HepG2 (cell line): ENCODE data around the gene G6PD. TPM values are rescaled to one million over a fixed set of nuclear protein-coding genes. Genes with fewer than 3 reads are reported as not detected.

Source experiments
- ATF4 ChIP-seq, 2 experiments: fragments of 450-650 bp in 1 of 2; sonication (generic) in 1 of 2; formaldehyde crosslinking; IDR thresholded peaks; 2 replicates each; pipeline versions ENCODE4 v1.5.0 to v1.8.0; 2020 to 2022; ENCODE audit warnings: mild to moderate bottlenecking in 1 of 2, missing genetic modification reagents in 1 of 2
- CEBPG ChIP-seq: IDR thresholded peaks from 2 replicates; pipeline ENCODE4 v1.6.1; 2016
- CENPX ChIP-seq: sonication (generic); formaldehyde crosslinking; IDR thresholded peaks from 2 replicates; pipeline ENCODE4 v1.9.0; 2021; ENCODE audit warnings: mild to moderate bottlenecking, missing genetic modification reagents, moderate library complexity
- ETV5 ChIP-seq: IDR thresholded peaks from 2 replicates; pipeline ENCODE4 v1.6.1; 2018; ENCODE audit warnings: missing biosample characterization, missing genetic modification reagents, inconsistent platforms, borderline replicate concordance
- FOXK2 ChIP-seq: fragments of 450-650 bp; IDR thresholded peaks from 2 replicates; pipeline ENCODE4 v1.6.1; 2016
- GATAD1 ChIP-seq: IDR thresholded peaks from 2 replicates; pipeline ENCODE4 v1.6.1; 2016; ENCODE audit warnings: missing genetic modification reagents, missing compliant biosample characterization
- HDAC1 ChIP-seq: sonication (generic); formaldehyde crosslinking; IDR thresholded peaks from 2 replicates; pipeline ENCODE4 v1.5.1; 2020; ENCODE audit warnings: mild to moderate bottlenecking, missing genetic modification reagents
- HOXA7 ChIP-seq: sonication (generic); formaldehyde crosslinking; IDR thresholded peaks from 2 replicates; pipeline ENCODE4 v1.8.1; 2022; ENCODE audit warnings: mild to moderate bottlenecking, missing genetic modification reagents, moderate library complexity
- JDP2 ChIP-seq: sonication (generic); formaldehyde crosslinking; IDR thresholded peaks from 2 replicates; pipeline ENCODE4 v1.8.1; 2022; ENCODE audit warnings: missing genetic modification reagents, borderline replicate concordance
- KMT2B ChIP-seq: IDR thresholded peaks from 2 replicates; pipeline ENCODE4 v1.6.1; 2016; ENCODE audit warnings: missing genetic modification reagents, missing compliant biosample characterization
- SCMH1 ChIP-seq: sonication (generic); formaldehyde crosslinking; IDR thresholded peaks from 2 replicates; pipeline ENCODE4 v1.9.0; 2021; ENCODE audit warnings: missing genetic modification reagents, mild to moderate bottlenecking, borderline replicate concordance
- TAF15 ChIP-seq: fragments of 200-400 bp; formaldehyde crosslinking; IDR thresholded peaks from one replicate; pipeline ENCODE4 v1.6.1; 2018; ENCODE audit warnings: mild to moderate bottlenecking, low read depth, low read length; ENCODE audit not compliant: poor library complexity, severe bottlenecking
- ZFP41 ChIP-seq: sonication (generic); formaldehyde crosslinking; IDR thresholded peaks from 2 replicates; pipeline ENCODE4 v1.4.0; 2020; ENCODE audit warnings: mild to moderate bottlenecking, missing genetic modification reagents, borderline replicate concordance
- ZMYM3 ChIP-seq: sonication (generic); formaldehyde crosslinking; IDR thresholded peaks from 2 replicates; pipeline ENCODE4 v1.5.1; 2020; ENCODE audit warnings: mild to moderate bottlenecking, missing genetic modification reagents
- ZNF24 ChIP-seq: fragments of 450-650 bp; IDR thresholded peaks from 2 replicates; pipeline ENCODE4 v1.6.1; 2017; ENCODE audit warnings: antibody characterized with exemption, mild to moderate bottlenecking
- ZNF260 ChIP-seq: sonication (generic); formaldehyde crosslinking; IDR thresholded peaks from 2 replicates; pipeline ENCODE4 v1.4.0; 2020; ENCODE audit warnings: missing genetic modification reagents, low read depth, mild to moderate bottlenecking, borderline replicate concordance
- ZNF337 ChIP-seq: sonication (generic); formaldehyde crosslinking; IDR thresholded peaks from 2 replicates; pipeline ENCODE4 v1.5.1; 2020; ENCODE audit warnings: missing genetic modification reagents, low read depth, mild to moderate bottlenecking, borderline replicate concordance
- ZNF431 ChIP-seq: sonication (generic); formaldehyde crosslinking; IDR thresholded peaks from 2 replicates; pipeline ENCODE4 v1.9.0; 2022; ENCODE audit warnings: missing genetic modification reagents, low read depth, mild to moderate bottlenecking, borderline replicate concordance
- ZNF550 ChIP-seq: sonication (generic); formaldehyde crosslinking; IDR thresholded peaks from 2 replicates; pipeline ENCODE4 v1.4.0; 2020; ENCODE audit warnings: mild to moderate bottlenecking, missing genetic modification reagents, borderline replicate concordance
- ZSCAN20 ChIP-seq: sonication (generic); formaldehyde crosslinking; IDR thresholded peaks from 2 replicates; pipeline ENCODE4 v1.4.0; 2020; ENCODE audit warnings: missing genetic modification reagents, mild to moderate bottlenecking, borderline replicate concordance
- polyA plus RNA-seq, 8 experiments: library from polyadenylated mRNA; depleted of rRNA in 3 of 8; stranded (reverse) in 7 of 8; unstranded in 1 of 8; fragments of >200 nt; fragmentation: Illumina TruSeq in 4 of 8; extraction: Trizol in 4 of 8; gene quantifications; 2 replicates each; pipeline versions ENCODE4 v1.2.1 to v1.2.3, GENCODE V29; 2011 to 2016; ENCODE audit warnings: low read depth in 4 of 8, missing spikeins in 1 of 8, mixed read lengths in 1 of 8; ENCODE audit not compliant: insufficient read depth in 1 of 8
- total RNA-seq, 5 experiments: library from RNA; depleted of rRNA; stranded (reverse); fragments of >200 nt; fragmentation: Illumina TruSeq; extraction: Trizol; gene quantifications; 2 replicates each; pipeline ENCODE4 v1.2.3, GENCODE V29; 2016; ENCODE audit warnings: low read depth in 1 of 5
- TF ChIP-seq, protein P1 (sequence below): sonication (generic); formaldehyde crosslinking; IDR thresholded peaks from 2 replicates; pipeline ENCODE4 v1.4.0; 2020; ENCODE audit warnings: missing genetic modification reagents, mild to moderate bottlenecking, borderline replicate concordance
- TF ChIP-seq, protein P2 (sequence below): sonication (generic); formaldehyde crosslinking; IDR thresholded peaks from 2 replicates; pipeline ENCODE4; 2020; ENCODE audit warnings: missing genetic modification reagents, mild to moderate bottlenecking, borderline replicate concordance

The G6PD gene
- total and polyA plus RNA-seq, 2 of the 13 experiments (the other 11 are each of a cell fraction or from before 2014, with no cell fraction given): 18.8 to 28.8 TPM

DNA sequence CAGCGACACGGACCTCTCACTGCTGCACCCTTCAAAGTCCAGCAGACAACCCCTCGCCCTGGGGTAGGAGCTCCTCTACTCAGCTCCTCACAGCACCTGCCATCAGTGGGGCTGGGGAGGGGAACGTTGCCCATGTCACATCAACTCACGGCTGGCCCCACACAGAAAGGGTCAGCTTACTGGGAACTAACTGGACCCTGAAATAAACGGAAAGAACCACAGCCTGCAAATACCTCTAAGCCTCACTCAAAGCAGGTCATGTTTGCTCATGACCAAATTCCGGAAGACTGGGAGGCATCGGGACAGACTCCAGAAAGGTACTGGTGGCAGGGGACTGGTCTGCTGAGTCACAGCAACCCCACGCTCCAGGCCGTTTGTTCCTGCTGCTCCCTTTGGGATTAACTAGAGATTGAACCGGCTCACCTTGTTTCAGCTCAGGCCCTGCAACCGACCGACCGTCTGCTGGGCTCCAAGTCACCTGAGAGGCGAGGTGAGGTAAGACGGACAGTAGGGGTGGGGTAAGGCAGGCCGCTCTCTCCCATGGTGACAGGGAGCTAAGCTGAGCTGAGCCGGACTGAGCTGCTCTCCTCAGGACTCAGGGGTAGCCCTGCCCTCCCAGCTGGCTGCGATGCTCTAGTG is 5.6 kb downstream of the G6PD start (continued):
- TF ChIP-seq, protein P1, sequence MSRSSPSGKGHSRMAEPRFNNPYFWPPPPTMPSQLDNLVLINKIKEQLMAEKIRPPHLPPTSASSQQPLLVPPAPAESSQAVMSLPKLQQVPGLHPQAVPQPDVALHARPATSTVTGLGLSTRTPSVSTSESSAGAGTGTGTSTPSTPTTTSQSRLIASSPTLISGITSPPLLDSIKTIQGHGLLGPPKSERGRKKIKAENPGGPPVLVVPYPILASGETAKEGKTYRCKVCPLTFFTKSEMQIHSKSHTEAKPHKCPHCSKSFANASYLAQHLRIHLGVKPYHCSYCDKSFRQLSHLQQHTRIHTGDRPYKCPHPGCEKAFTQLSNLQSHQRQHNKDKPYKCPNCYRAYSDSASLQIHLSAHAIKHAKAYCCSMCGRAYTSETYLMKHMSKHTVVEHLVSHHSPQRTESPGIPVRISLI: no peak
- TF ChIP-seq ZNF24: no peak
- TF ChIP-seq TAF15: no peak
- no peak for TF ChIP-seq ATF4 (CRISPR knock-in tag; IDR thresholded peaks at IDR 0.05)
- no peak for TF ChIP-seq ZFP41 (CRISPR knock-in tag)
- TF ChIP-seq, protein P2, sequence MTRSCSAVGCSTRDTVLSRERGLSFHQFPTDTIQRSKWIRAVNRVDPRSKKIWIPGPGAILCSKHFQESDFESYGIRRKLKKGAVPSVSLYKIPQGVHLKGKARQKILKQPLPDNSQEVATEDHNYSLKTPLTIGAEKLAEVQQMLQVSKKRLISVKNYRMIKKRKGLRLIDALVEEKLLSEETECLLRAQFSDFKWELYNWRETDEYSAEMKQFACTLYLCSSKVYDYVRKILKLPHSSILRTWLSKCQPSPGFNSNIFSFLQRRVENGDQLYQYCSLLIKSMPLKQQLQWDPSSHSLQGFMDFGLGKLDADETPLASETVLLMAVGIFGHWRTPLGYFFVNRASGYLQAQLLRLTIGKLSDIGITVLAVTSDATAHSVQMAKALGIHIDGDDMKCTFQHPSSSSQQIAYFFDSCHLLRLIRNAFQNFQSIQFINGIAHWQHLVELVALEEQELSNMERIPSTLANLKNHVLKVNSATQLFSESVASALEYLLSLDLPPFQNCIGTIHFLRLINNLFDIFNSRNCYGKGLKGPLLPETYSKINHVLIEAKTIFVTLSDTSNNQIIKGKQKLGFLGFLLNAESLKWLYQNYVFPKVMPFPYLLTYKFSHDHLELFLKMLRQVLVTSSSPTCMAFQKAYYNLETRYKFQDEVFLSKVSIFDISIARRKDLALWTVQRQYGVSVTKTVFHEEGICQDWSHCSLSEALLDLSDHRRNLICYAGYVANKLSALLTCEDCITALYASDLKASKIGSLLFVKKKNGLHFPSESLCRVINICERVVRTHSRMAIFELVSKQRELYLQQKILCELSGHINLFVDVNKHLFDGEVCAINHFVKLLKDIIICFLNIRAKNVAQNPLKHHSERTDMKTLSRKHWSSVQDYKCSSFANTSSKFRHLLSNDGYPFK (CRISPR knock-in tag): no peak
- TF ChIP-seq GATAD1: no peak
- TF ChIP-seq ZMYM3 (CRISPR knock-in tag): no peak
- TF ChIP-seq JDP2 (CRISPR knock-in tag): no peak
- no peak for TF ChIP-seq CENPX (CRISPR knock-in tag)
- no peak for TF ChIP-seq HOXA7 (CRISPR knock-in tag)
- no peak for TF ChIP-seq KMT2B (CRISPR knock-in tag)
- peak; percentile 52 for TF ChIP-seq HDAC1 (CRISPR knock-in tag)
- no peak for TF ChIP-seq ZNF550 (CRISPR knock-in tag)
- no peak for TF ChIP-seq CEBPG
- no peak for TF ChIP-seq ZNF260 (CRISPR knock-in tag)
- TF ChIP-seq ZSCAN20: no peak
- TF ChIP-seq SCMH1 (CRISPR knock-in tag): no peak
- TF ChIP-seq FOXK2: no peak
- TF ChIP-seq ZNF337 (CRISPR knock-in tag): no peak
- TF ChIP-seq ZNF431 (CRISPR knock-in tag): peak; percentile 76; the same call in 1 of the 2 replicates
- peak; percentile 92 for TF ChIP-seq ETV5 (CRISPR knock-in tag)
